Measurements from ENCODE around the gene SP7. TPM values are rescaled to one million over a fixed set of nuclear protein-coding genes. Genes with fewer than 3 reads are reported as not detected.
A peak's percentile ranks its signal among the peaks of the same experiment; 100 is the strongest.

Gene SP7
- total and polyA plus RNA-seq, 10 of the 15 experiments (the other 5 are each of a cell fraction or from before 2014, with no cell fraction given): 0.05 to 0.11 TPM; not detected in 8

DNA sequence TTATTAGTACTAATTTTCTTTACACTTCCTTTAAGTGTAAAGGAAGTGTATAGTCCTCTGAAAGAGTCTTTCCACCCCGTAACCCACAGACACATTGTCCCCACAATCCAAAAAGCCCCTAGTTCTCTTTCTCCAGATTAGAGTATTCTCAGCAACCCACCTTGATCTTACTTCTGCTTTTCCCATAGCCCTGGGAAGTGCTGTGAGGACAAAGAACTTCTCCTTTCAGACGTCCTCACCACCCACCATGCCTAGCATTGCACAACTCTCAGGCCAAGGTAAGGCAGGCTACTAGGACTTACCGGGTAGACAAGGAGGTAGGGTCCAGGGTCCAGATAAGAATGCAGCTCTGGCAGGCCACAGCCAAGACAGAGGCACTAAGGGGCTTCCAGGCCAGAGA is 22.2 kb downstream of the SP7 start (continued):
- TF ChIP-seq, protein P1, sequence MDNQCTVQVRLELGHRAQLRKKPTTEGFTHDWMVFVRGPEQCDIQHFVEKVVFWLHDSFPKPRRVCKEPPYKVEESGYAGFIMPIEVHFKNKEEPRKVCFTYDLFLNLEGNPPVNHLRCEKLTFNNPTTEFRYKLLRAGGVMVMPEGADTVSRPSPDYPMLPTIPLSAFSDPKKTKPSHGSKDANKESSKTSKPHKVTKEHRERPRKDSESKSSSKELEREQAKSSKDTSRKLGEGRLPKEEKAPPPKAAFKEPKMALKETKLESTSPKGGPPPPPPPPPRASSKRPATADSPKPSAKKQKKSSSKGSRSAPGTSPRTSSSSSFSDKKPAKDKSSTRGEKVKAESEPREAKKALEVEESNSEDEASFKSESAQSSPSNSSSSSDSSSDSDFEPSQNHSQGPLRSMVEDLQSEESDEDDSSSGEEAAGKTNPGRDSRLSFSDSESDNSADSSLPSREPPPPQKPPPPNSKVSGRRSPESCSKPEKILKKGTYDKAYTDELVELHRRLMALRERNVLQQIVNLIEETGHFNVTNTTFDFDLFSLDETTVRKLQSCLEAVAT (IDR thresholded peaks at IDR 0.05): no peak
- TF ChIP-seq RAD51 (IDR thresholded peaks at IDR 0.05) (no peak), ASH2L (IDR thresholded peaks at IDR 0.05; ENCODE audit: borderline replicate concordance, low read depth) (no peak), IKZF2 (IDR thresholded peaks at IDR 0.05) (peak; percentile 91; a peak in 3 of 4 replicates), EED (IDR thresholded peaks at IDR 0.05; ENCODE audit: low read depth) (peak; percentile 34; the same call in 1 of the 2 replicates), POLR2A (IDR thresholded peaks at IDR 0.05; ENCODE audit: low read depth, low read length) (no peak), CEBPB (IDR thresholded peaks at IDR 0.05; ENCODE audit: borderline replicate concordance in 1 of 2, low read depth in 2 of 2, low read length in 2 of 2) (peak in 1 of 2 experiments; percentile 58; a peak in 1 of 4 replicates), JUND (IDR thresholded peaks at IDR 0.05; ENCODE audit: low read depth, low read length) (no peak), MEF2B (IDR thresholded peaks at IDR 0.05; ENCODE audit: partially characterized antibody, poor library complexity, severe bottlenecking) (no peak), ZBED1 (IDR thresholded peaks at IDR 0.05; ENCODE audit: borderline replicate concordance) (no peak), RUNX3 (IDR thresholded peaks at IDR 0.05; ENCODE audit: low read length) (peak; percentile 66), NRF1 (conservative IDR thresholded peaks at IDR 0.05; ENCODE audit: low read depth, low read length) (no peak)
- TF ChIP-seq, protein P2, sequence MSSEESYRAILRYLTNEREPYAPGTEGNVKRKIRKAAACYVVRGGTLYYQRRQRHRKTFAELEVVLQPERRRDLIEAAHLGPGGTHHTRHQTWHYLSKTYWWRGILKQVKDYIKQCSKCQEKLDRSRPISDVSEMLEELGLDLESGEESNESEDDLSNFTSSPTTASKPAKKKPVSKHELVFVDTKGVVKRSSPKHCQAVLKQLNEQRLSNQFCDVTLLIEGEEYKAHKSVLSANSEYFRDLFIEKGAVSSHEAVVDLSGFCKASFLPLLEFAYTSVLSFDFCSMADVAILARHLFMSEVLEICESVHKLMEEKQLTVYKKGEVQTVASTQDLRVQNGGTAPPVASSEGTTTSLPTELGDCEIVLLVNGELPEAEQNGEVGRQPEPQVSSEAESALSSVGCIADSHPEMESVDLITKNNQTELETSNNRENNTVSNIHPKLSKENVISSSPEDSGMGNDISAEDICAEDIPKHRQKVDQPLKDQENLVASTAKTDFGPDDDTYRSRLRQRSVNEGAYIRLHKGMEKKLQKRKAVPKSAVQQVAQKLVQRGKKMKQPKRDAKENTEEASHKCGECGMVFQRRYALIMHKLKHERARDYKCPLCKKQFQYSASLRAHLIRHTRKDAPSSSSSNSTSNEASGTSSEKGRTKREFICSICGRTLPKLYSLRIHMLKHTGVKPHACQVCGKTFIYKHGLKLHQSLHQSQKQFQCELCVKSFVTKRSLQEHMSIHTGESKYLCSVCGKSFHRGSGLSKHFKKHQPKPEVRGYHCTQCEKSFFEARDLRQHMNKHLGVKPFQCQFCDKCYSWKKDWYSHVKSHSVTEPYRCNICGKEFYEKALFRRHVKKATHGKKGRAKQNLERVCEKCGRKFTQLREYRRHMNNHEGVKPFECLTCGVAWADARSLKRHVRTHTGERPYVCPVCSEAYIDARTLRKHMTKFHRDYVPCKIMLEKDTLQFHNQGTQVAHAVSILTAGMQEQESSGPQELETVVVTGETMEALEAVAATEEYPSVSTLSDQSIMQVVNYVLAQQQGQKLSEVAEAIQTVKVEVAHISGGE (CRISPR knock-in tag; IDR thresholded peaks at IDR 0.05): no peak
- TF ChIP-seq, protein P3, sequence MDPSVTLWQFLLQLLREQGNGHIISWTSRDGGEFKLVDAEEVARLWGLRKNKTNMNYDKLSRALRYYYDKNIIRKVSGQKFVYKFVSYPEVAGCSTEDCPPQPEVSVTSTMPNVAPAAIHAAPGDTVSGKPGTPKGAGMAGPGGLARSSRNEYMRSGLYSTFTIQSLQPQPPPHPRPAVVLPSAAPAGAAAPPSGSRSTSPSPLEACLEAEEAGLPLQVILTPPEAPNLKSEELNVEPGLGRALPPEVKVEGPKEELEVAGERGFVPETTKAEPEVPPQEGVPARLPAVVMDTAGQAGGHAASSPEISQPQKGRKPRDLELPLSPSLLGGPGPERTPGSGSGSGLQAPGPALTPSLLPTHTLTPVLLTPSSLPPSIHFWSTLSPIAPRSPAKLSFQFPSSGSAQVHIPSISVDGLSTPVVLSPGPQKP (IDR thresholded peaks at IDR 0.05; ENCODE audit: low read depth, low read length): no peak
- TF ChIP-seq, protein P4, sequence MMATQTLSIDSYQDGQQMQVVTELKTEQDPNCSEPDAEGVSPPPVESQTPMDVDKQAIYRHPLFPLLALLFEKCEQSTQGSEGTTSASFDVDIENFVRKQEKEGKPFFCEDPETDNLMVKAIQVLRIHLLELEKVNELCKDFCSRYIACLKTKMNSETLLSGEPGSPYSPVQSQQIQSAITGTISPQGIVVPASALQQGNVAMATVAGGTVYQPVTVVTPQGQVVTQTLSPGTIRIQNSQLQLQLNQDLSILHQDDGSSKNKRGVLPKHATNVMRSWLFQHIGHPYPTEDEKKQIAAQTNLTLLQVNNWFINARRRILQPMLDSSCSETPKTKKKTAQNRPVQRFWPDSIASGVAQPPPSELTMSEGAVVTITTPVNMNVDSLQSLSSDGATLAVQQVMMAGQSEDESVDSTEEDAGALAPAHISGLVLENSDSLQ (IDR thresholded peaks at IDR 0.05): no peak
- TF ChIP-seq, protein P5, sequence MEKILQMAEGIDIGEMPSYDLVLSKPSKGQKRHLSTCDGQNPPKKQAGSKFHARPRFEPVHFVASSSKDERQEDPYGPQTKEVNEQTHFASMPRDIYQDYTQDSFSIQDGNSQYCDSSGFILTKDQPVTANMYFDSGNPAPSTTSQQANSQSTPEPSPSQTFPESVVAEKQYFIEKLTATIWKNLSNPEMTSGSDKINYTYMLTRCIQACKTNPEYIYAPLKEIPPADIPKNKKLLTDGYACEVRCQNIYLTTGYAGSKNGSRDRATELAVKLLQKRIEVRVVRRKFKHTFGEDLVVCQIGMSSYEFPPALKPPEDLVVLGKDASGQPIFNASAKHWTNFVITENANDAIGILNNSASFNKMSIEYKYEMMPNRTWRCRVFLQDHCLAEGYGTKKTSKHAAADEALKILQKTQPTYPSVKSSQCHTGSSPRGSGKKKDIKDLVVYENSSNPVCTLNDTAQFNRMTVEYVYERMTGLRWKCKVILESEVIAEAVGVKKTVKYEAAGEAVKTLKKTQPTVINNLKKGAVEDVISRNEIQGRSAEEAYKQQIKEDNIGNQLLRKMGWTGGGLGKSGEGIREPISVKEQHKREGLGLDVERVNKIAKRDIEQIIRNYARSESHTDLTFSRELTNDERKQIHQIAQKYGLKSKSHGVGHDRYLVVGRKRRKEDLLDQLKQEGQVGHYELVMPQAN (conservative IDR thresholded peaks at IDR 0.05): no peak
- TF ChIP-seq, protein P6, sequence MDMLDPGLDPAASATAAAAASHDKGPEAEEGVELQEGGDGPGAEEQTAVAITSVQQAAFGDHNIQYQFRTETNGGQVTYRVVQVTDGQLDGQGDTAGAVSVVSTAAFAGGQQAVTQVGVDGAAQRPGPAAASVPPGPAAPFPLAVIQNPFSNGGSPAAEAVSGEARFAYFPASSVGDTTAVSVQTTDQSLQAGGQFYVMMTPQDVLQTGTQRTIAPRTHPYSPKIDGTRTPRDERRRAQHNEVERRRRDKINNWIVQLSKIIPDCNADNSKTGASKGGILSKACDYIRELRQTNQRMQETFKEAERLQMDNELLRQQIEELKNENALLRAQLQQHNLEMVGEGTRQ (IDR thresholded peaks at IDR 0.05; ENCODE audit: borderline replicate concordance, low read depth, low read length): no peak
- TF ChIP-seq, protein P7, sequence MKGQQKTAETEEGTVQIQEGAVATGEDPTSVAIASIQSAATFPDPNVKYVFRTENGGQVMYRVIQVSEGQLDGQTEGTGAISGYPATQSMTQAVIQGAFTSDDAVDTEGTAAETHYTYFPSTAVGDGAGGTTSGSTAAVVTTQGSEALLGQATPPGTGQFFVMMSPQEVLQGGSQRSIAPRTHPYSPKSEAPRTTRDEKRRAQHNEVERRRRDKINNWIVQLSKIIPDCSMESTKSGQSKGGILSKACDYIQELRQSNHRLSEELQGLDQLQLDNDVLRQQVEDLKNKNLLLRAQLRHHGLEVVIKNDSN (IDR thresholded peaks at IDR 0.05; ENCODE audit: borderline replicate concordance, extremely low read length, insufficient read depth, low read depth, low read length): no peak
